Activated B cell treated with CpG ODN at 0.5 μM for 24 hours (primary cell): ENCODE results near the gene GPS2. TPM values are rescaled to one million over a fixed set of nuclear protein-coding genes. Genes with fewer than 3 reads are reported as not detected.

ENCODE experiments used
- ATAC-seq: fragments of 200-7000 bp; cut with Tn5 transposase; one replicate; pipeline ENCODE4 v1.10.0; 2021; ENCODE audit warnings: low read depth, mild to moderate bottlenecking, moderate library complexity
- CTCF ChIA-PET: fragments of 350-600 bp; sonication (Branson Sonifier 250); formaldehyde crosslinking; loops from one replicate; lab custom pipeline; 2021; ENCODE audit warnings: antibody characterized with exemption; lab: Charles Lee
- POLR2A ChIA-PET: fragments of 350-600 bp; sonication (Branson Sonifier 250); formaldehyde crosslinking; loops from one replicate; lab custom pipeline; 2021; ENCODE audit warnings: antibody characterized with exemption; lab: Charles Lee
- DNase-seq: peaks from one replicate; pipeline ENCODE4 v3.0.0; 2022
- H3K27ac Mint-ChIP-seq: one replicate; pipeline ENCODE4 v1.8.0; 2020; ENCODE audit warnings: mixed read lengths
- H3K27me3 Mint-ChIP-seq: one replicate; pipeline ENCODE4 v1.8.0; 2021; ENCODE audit warnings: mixed read lengths
- H3K36me3 Mint-ChIP-seq: one replicate; pipeline ENCODE4 v1.8.0; 2021; ENCODE audit warnings: low read depth, mixed read lengths
- H3K4me1 Mint-ChIP-seq: one replicate; pipeline ENCODE4 v1.8.0; 2021; ENCODE audit warnings: mixed read lengths
- H3K4me3 Mint-ChIP-seq: one replicate; pipeline ENCODE4 v1.8.0; 2020; ENCODE audit warnings: mild to moderate bottlenecking, mixed read lengths
- H3K9me3 Mint-ChIP-seq: one replicate; pipeline ENCODE4 v1.8.0; 2020; ENCODE audit warnings: mixed read lengths
- intact Hi-C: fragments of 100-400 bp; cut with micrococcal nuclease; formaldehyde crosslinking; loops from one replicate; pipeline ENCODE4 v1.15.1; 2024
- total RNA-seq: library from RNA; stranded (reverse); gene quantifications from 2 replicates; pipeline ENCODE4 v1.2.3, GENCODE V29; 2022
- TF ChIP-seq, protein P1 (sequence below): fragments of 200-600 bp; IDR thresholded peaks from one replicate; pipeline ENCODE4 v1.8.0; 2022; ENCODE audit warnings: antibody characterized with exemption, mild to moderate bottlenecking

Gene GPS2
- total RNA-seq, 1 donor from 2014 or later: 105 TPM

GRCh38 chr17:7263801-7264078 lies 51.4 kb downstream of the GPS2 start:
- ChIA-PET CTCF (interaction anchor here (1.0 kb wide), 1 partner anchor 32 kb away, joined by 3 read pairs; no protein-coding TSS in a partner anchor), POLR2A (interaction anchor here (0.5 to 1.1 kb wide), 2 partner anchors 26 to 32 kb away, joined by 5 read pairs; no protein-coding TSS in a partner anchor)
- H3K4me1 Mint-ChIP-seq: peaks cover 29% of the 10 kb centered on the region
- no peaks in the 10 kb centered on the region for H3K9me3 Mint-ChIP-seq
- H3K4me3 Mint-ChIP-seq: peak overlapping the region; percentile 77
- DNase-seq: no peak
- TF ChIP-seq, protein P1, sequence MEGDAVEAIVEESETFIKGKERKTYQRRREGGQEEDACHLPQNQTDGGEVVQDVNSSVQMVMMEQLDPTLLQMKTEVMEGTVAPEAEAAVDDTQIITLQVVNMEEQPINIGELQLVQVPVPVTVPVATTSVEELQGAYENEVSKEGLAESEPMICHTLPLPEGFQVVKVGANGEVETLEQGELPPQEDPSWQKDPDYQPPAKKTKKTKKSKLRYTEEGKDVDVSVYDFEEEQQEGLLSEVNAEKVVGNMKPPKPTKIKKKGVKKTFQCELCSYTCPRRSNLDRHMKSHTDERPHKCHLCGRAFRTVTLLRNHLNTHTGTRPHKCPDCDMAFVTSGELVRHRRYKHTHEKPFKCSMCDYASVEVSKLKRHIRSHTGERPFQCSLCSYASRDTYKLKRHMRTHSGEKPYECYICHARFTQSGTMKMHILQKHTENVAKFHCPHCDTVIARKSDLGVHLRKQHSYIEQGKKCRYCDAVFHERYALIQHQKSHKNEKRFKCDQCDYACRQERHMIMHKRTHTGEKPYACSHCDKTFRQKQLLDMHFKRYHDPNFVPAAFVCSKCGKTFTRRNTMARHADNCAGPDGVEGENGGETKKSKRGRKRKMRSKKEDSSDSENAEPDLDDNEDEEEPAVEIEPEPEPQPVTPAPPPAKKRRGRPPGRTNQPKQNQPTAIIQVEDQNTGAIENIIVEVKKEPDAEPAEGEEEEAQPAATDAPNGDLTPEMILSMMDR: no peak
- intact Hi-C loops: loop anchor here (5.0 kb wide), 1 partner anchor 34 kb away; no protein-coding TSS in a partner anchor
- H3K36me3 Mint-ChIP-seq: peaks cover 7% of the 10 kb centered on the region
- H3K27ac Mint-ChIP-seq: no peak overlapping the region
- peaks cover 17% of the 10 kb centered on the region for H3K27me3 Mint-ChIP-seq
- ATAC-seq: no peak

DNA sequence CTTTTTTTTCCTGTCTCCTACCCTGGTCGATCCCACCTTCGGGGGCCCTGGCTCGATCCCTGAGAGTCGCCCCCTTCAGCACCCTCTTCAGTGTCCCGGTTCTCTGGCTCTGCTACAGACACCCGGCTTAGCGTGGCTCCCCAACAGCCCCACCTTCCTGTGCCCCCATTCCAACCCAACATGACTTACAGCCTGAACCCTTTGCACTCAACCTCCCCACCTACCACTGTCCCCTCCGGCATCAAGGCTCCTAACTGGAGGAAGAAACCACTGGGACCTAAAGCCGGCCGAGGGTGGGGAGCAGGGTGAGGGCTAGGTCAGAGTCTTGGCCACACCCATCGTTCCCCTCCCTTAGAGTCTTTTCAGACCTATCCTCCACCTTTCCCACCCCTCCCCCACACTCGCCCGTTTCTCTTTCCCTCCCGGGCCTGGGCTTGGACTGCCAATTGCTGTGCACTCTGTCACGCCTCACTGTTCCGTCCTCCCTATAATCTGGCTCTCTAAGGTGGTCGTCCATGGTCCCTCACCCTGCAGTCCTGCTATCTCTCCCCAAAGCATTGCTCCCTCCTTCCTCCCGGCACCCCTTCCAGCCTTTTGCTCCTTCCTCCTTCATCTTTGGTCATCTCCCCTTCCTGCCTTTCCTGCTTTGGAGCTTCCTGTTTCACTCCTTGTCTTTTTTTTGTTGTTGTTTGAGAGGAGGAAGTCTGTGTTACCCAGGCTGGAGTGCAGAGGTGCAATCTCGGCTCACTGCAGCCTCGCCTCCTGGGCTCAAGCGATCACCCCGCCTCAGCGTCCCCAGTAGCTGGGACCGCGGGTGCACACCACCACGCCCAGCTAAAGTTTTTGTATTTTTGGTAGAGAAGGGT lies 52.0 kb downstream of the GPS2 start:
- Mint-ChIP-seq H3K27ac (peak overlapping the region; percentile 30), H3K9me3 (no peaks in the 10 kb centered on the region), H3K4me3 (peak overlapping the region; percentile 77), H3K36me3 (peaks cover 13% of the 10 kb centered on the region), H3K4me1 (peaks cover 29% of the 10 kb centered on the region), H3K27me3 (peaks cover 15% of the 10 kb centered on the region)
- ChIA-PET POLR2A (interaction anchor here (0.5 to 1.1 kb wide), 2 partner anchors 26 to 31 kb away, joined by 5 read pairs; no protein-coding TSS in a partner anchor), CTCF (interaction anchor here (1.0 kb wide), 2 partner anchors 33 to 42 kb away, joined by 3 read pairs; no protein-coding TSS in a partner anchor)
- TF ChIP-seq, protein P1: no peak
- intact Hi-C loops: loop anchor here (5.0 kb wide), 1 partner anchor 34 kb away; no protein-coding TSS in a partner anchor
- DNase-seq (no peak), ATAC-seq (peak; percentile 19)

Other genes starting within 250 kb of the GPS2 start
- gene CLEC10A, start 235.1 kb downstream of the GPS2 start, total RNA-seq: not detected in 2 replicates
- not detected in 2 replicates for gene ASGR2, start 200.5 kb downstream of the GPS2 start, total RNA-seq
- not detected in 2 replicates for gene ASGR1, start 136.0 kb downstream of the GPS2 start, total RNA-seq
- gene DLG4, start 95.5 kb downstream of the GPS2 start, total RNA-seq: 3.9 and 5.0 TPM in 2 replicates
- gene ACADVL, start 95.4 kb downstream of the GPS2 start, total RNA-seq: 438 and 469 TPM in 2 replicates
- 56.1 and 64.6 TPM in 2 replicates for gene DVL2, start 80.8 kb downstream of the GPS2 start, total RNA-seq
- gene PHF23, start 75.9 kb downstream of the GPS2 start, total RNA-seq: 45.5 and 46.6 TPM in 2 replicates
- gene GABARAP, start 72.9 kb downstream of the GPS2 start, total RNA-seq: 291 and 325 TPM in 2 replicates
- 165 and 168 TPM in 2 replicates for gene CTDNEP1, start 63.6 kb downstream of the GPS2 start, total RNA-seq
- 49.2 and 53.6 TPM in 2 replicates for gene ELP5, start 63.1 kb downstream of the GPS2 start, total RNA-seq
- 1.1 and 1.8 TPM in 2 replicates for gene CLDN7, start 52.9 kb downstream of the GPS2 start, total RNA-seq
- gene SLC2A4, start 33.6 kb downstream of the GPS2 start, total RNA-seq: not detected in 2 replicates
- gene YBX2, start 20.7 kb downstream of the GPS2 start, total RNA-seq: 0.16 TPM in 1 of 2 replicates, not detected in the other
- gene EIF5A, start 7.7 kb downstream of the GPS2 start, total RNA-seq: 656 and 664 TPM in 2 replicates
- gene NEURL4, start 14.0 kb upstream of the GPS2 start, total RNA-seq: 52.8 and 60.1 TPM in 2 replicates
- 298 and 328 TPM in 2 replicates for gene ACAP1, start 21.2 kb upstream of the GPS2 start, total RNA-seq
- gene KCTD11, start 36.8 kb upstream of the GPS2 start, total RNA-seq: 7.2 and 7.8 TPM in 2 replicates
- gene TMEM95, start 39.8 kb upstream of the GPS2 start, total RNA-seq: not detected in 2 replicates
- gene TNK1, start 65.7 kb upstream of the GPS2 start, total RNA-seq: 3.5 and 5.8 TPM in 2 replicates
- gene PLSCR3, start 79.2 kb upstream of the GPS2 start, total RNA-seq: 31.7 and 35.2 TPM in 2 replicates
- 98.2 and 117 TPM in 2 replicates for gene TMEM256, start 88.7 kb upstream of the GPS2 start, total RNA-seq
- gene NLGN2, start 92.5 kb upstream of the GPS2 start, total RNA-seq: 0.66 and 1.1 TPM in 2 replicates
- not detected in 2 replicates for gene SPEM1, start 105.0 kb upstream of the GPS2 start, total RNA-seq
- not detected in 2 replicates for gene SPEM2, start 110.3 kb upstream of the GPS2 start, total RNA-seq
- not detected in 2 replicates for gene SPEM3, start 113.5 kb upstream of the GPS2 start, total RNA-seq
- gene TMEM102, start 120.1 kb upstream of the GPS2 start, total RNA-seq: 13.4 and 14.8 TPM in 2 replicates
- 1.3 and 2.8 TPM in 2 replicates for gene FGF11, start 124.2 kb upstream of the GPS2 start, total RNA-seq
- 5.9 and 6.0 TPM in 2 replicates for gene CHRNB1, start 129.7 kb upstream of the GPS2 start, total RNA-seq
- gene ZBTB4, start 164.3 kb upstream of the GPS2 start, total RNA-seq: 28.8 and 30.5 TPM in 2 replicates
- not detected in 2 replicates for gene SLC35G6, start 166.1 kb upstream of the GPS2 start, total RNA-seq
- gene POLR2A, start 169.0 kb upstream of the GPS2 start, total RNA-seq: 148 and 162 TPM in 2 replicates
- gene TNFSF12, start 233.7 kb upstream of the GPS2 start, total RNA-seq: 25.2 and 30.7 TPM in 2 replicates
- gene TNFSF13, start 243.4 kb upstream of the GPS2 start, total RNA-seq: 14.4 and 15.3 TPM in 2 replicates
- 49.6 and 55.8 TPM in 2 replicates for gene SENP3, start 246.6 kb upstream of the GPS2 start, total RNA-seq